ENCODE data around the gene LGR6.
A peak's percentile ranks its signal among the peaks of the same experiment; 100 is the strongest.
"Not testable (repeated sequence)": the region's sequence is repeated elsewhere in the genome, so short reads cannot be mapped to it uniquely, and the experiment has no call there.

Gene LGR6

GRCh38 chr1:202193614-202194327 is at the start of gene LGR6:
Gene LGR6 (plus strand): TSS chr1:202193799. CDS start chr1:202193990, 191 bp downstream.
- DNase-seq = no peak

GRCh38 chr1:202144402-202145067 is 49.1 kb upstream of the LGR6 start, which contains the start of gene ARL8A:
Gene ARL8A (minus strand): TSS chr1:202144737. CDS start chr1:202144572, 165 bp downstream.
- peak; percentile 51 for DNase-seq

- no peak for DNase-seq
Measured at GRCh38 chr1:202145068-202145743, 48.4 kb upstream of the LGR6 start.

- DNase-seq = not testable (repeated sequence)
Measured at GRCh38 chr1:202145744-202146140, 47.9 kb upstream of the LGR6 start.

GRCh38 chr1:202146279-202146678 is 47.3 kb upstream of the LGR6 start:
- DNase-seq = no peak

- DNase-seq = no peak
Measured at GRCh38 chr1:202146993-202147392, 46.6 kb upstream of the LGR6 start.

GRCh38 chr1:202148391-202148790 is 45.2 kb upstream of the LGR6 start:
- no peak for DNase-seq

GRCh38 chr1:202149566-202149965 is 44.0 kb upstream of the LGR6 start:
- DNase-seq = no peak

- DNase-seq = no peak
Measured at GRCh38 chr1:202150187-202150586, 43.4 kb upstream of the LGR6 start.

GRCh38 chr1:202150602-202151001 is 43.0 kb upstream of the LGR6 start:
- DNase-seq = no peak

- no peak for DNase-seq
Measured at GRCh38 chr1:202151045-202151444, 42.6 kb upstream of the LGR6 start.

- no peak for DNase-seq
Measured at GRCh38 chr1:202152399-202152798, 41.2 kb upstream of the LGR6 start.

GRCh38 chr1:202153284-202153683 is 40.3 kb upstream of the LGR6 start:
- no peak for DNase-seq

GRCh38 chr1:202154148-202154765 is 39.3 kb upstream of the LGR6 start:
- DNase-seq = no peak

- DNase-seq = peak; percentile 81
Measured at GRCh38 chr1:202154766-202155477, 38.7 kb upstream of the LGR6 start.

- peak; percentile 11 for DNase-seq
Measured at GRCh38 chr1:202155478-202156021, 38.0 kb upstream of the LGR6 start.

GRCh38 chr1:202156590-202156989 is 37.0 kb upstream of the LGR6 start:
- DNase-seq = no peak

- DNase-seq = no peak
Measured at GRCh38 chr1:202157945-202158344, 35.7 kb upstream of the LGR6 start.

GRCh38 chr1:202158810-202159533 is 34.6 kb upstream of the LGR6 start:
- DNase-seq = no peak

- no peak for DNase-seq
Measured at GRCh38 chr1:202159534-202160371, 33.8 kb upstream of the LGR6 start.
